Fibroblast of mammary gland (primary cell): ENCODE measurements around the gene EEIG1.

ENCODE experiments used
- DNase-seq: peaks from one replicate; pipeline ENCODE4 v3.0.0-alpha.2; 2010; ENCODE audit warnings: low read depth
- H3K4me3 ChIP-seq: 2 replicates; pipeline ENCODE4 v1.5.1; 2011; ENCODE audit warnings: low read depth, mild to moderate bottlenecking, low read length, moderate library complexity; ENCODE audit not compliant: control insufficient read depth
- TF ChIP-seq, protein P1 (sequence below): conservative IDR thresholded peaks from 2 replicates; pipeline ENCODE4 v1.5.1; 2011; ENCODE audit warnings: low read depth, low read length, inconsistent platforms; ENCODE audit not compliant: control insufficient read depth, insufficient read depth

Gene EEIG1

DNA sequence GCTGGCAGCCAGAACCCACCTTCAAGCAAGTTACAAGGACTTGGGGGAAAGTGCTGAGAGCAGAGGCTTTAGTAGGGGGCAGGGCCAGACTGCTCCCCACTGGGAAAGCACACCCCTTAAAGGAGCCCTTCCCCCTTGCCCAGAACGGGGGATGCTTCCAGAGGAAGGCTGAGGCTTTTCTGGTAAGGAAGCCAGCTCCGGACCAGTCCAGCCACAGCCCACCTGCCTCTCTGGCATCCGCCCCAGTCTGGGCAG, 38.9 kb downstream of the EEIG1 start:
- no peak for DNase-seq
- H3K4me3 ChIP-seq: no peak overlapping the region
- TF ChIP-seq, protein P1, sequence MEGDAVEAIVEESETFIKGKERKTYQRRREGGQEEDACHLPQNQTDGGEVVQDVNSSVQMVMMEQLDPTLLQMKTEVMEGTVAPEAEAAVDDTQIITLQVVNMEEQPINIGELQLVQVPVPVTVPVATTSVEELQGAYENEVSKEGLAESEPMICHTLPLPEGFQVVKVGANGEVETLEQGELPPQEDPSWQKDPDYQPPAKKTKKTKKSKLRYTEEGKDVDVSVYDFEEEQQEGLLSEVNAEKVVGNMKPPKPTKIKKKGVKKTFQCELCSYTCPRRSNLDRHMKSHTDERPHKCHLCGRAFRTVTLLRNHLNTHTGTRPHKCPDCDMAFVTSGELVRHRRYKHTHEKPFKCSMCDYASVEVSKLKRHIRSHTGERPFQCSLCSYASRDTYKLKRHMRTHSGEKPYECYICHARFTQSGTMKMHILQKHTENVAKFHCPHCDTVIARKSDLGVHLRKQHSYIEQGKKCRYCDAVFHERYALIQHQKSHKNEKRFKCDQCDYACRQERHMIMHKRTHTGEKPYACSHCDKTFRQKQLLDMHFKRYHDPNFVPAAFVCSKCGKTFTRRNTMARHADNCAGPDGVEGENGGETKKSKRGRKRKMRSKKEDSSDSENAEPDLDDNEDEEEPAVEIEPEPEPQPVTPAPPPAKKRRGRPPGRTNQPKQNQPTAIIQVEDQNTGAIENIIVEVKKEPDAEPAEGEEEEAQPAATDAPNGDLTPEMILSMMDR: no peak

DNA sequence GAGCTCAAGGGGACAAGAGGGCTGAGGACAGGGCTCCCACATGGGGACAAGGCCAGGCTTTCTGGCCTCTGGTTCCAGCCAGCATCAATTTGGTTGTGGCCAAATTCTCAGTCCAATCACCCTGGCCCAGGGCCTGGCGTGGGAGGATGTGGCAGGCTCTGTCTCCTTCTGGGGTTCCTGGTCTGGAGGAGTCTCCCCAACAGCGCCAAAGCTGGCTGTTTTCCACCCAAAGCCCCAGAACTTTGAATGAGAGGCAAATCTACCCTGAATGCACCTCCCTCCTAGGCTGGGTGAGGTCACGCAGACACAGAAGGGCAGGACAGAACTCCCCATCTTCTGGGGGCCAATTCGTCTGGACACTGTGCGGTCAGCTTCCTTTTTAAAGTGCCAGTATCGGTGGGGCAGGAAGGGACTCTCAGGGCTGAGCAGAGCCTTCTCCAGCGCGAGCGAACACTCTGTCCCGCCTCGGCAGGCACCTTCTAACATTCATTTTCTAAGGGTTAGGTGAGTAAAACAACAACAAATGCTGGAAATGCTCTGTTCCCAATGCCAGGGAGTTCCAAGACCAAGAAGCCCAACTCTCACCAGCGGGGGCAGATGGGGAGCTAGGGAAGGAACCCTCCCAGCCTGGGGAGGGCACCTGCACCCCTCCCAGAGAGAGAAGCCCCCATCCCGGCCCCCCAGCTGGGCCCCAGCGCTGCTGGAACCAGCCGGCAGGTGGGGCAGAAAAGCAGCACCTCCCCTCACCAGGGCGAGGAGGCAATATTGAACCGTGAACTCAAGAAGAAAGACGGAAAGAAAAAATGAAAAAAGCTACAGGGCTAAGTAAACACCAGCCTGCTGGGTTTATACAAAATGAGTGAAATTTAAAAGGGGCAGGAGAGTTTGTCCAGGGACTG, 39.5 kb downstream of the EEIG1 start:
- DNase-seq: no peak
- H3K4me3 ChIP-seq: no peak overlapping the region

DNA sequence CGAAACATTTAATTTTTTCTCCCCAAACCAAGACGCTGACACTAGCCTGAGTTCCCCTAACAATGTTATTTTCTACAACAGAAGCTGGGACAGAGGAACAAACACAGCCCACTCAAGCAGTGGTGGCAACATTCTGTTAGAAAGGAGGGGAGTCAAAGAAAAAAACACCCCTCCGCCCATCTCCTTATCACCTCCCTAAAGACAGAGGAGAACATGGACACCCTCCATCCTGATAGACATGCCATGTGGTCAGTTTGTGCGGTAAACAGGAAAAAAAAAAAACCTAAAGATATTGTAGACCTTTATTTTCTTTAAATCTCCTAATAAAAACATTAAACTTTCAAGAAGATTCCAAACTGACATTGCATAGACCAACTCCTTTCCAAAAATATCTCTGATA, 40.2 kb downstream of the EEIG1 start:
- no peak overlapping the region for H3K4me3 ChIP-seq
- DNase-seq: no peak
- TF ChIP-seq, protein P1: no peak

More for the DNA sequence above, 39.5 kb downstream of the EEIG1 start:
- TF ChIP-seq, protein P1: no peak

DNA sequence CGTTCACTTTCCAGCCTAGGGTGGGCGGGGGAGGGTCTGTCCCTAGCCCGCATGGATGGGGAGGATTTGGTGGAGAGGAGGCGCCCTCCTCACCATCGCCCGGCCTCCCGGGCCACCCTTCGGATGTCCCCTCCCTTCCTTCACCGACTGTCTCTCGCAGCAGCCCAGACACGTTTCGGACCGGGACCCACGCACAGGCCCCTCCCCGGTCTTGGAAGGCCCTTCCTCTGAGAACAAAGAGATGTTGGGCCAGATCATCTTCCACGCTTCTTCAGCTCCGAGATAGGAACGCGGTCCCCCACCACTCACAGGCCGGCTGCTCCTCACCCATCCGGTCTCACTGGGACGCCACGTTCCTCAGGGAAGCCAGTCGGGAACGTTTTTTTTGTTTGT, 42.5 kb downstream of the EEIG1 start:
- no peak for DNase-seq
- peak overlapping the region; percentile 92 for H3K4me3 ChIP-seq

DNA sequence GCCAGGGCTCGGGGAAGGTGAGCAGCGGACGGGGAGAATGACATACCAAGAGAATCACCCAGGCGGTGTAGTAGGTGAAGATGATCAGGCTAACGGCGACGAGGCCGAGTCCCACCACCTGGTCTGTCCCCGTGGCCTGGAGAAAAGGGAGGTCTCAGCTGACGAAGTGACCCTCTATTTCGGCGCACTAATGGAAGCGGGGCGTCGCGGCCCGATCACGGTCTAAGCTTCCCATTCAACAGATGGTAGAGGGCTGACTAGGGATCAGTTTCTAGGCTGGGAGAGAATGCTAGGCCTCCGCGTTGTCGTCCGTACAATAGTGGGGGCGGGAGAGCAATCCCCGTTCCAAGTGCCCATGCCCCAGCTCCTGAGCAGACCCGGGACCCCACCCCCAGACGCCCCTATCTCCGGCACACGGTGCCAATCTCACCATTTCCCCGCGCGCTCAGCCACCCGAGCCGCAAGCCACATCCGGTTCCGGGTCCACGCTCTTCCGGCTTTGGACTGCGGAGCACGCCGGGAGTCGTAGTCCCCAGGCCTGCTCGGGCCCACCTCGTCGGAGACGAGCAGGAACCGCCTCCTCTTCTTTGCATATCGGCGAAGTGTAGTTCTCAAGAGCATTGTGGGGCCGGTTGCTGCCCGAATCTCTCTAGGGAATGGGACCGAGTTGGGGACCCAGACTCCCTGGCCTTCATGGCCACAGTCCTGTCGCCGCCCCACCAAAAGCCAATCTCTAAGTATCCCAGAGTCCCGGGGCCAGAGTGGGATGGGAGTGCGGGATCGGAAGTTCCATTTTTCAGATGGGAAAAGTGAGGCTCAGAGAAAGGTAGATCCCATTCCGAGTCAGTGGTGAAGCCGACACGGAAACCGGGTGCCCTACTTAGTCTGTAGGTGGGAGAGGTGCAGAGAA, 43.1 kb downstream of the EEIG1 start, which contains the start of gene DPM2:
DPM2 (minus strand) TSS at position 467 of the 910 bp plus-strand sequence; CDS start at position 433, 34 bp downstream.
- peak within 1 kb of the TSS; percentile 92 for H3K4me3 ChIP-seq
- DNase-seq: peak; percentile 83
- TF ChIP-seq, protein P1: no peak

More for the DNA sequence above, 42.5 kb downstream of the EEIG1 start:
- TF ChIP-seq, protein P1: no peak

DNA sequence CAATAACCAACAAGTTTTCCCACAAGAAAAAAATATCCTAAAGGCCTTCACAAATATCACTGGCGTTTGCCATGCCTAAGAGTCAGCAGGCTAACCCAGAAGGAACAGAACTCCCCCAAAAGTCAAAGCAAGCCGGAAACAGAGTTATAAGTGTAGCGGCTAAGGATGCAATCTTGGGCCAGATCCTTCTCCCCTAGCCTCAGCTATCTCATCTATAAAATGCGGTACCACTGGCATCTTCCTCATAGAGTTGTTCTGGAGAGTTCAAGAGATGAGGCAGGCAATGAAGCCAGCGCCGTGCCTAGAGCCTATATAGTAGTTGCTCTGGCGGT, 43.8 kb downstream of the EEIG1 start:
- TF ChIP-seq, protein P1: no peak
- DNase-seq: no peak
- peak overlapping the region; percentile 92 for H3K4me3 ChIP-seq
